OCI-LY1 (cell line): Measurements from ENCODE around the gene ZBTB20.

Experiments used
- H2AFZ ChIP-seq: fragments of 200-600 bp; sonication (generic), shearing (Covaris generic); 2 replicates; pipeline ENCODE4 v1.6.0; 2014; ENCODE audit warnings: antibody characterized with exemption, mild to moderate bottlenecking, low read length
- H3F3A ChIP-seq: fragments of 200-600 bp; sonication (generic), shearing (Covaris generic); 2 replicates; pipeline ENCODE4 v1.6.0; 2014; ENCODE audit warnings: mild to moderate bottlenecking, antibody characterized with exemption, low read length, moderate library complexity; ENCODE audit not compliant: insufficient read depth
- H3K27ac ChIP-seq: fragments of 200-600 bp; sonication (generic); 2 replicates; pipeline ENCODE4 v1.5.1; 2014; ENCODE audit warnings: low read length, mixed run types, mild to moderate bottlenecking, low read depth; ENCODE audit not compliant: poor library complexity, severe bottlenecking
- H3K27me3 ChIP-seq: fragments of 200-600 bp; sonication (generic); 2 replicates; pipeline ENCODE4 v1.6.0; 2014; ENCODE audit warnings: antibody characterized with exemption, mild to moderate bottlenecking, low read length, moderate library complexity; ENCODE audit not compliant: insufficient read depth
- H3K36me3 ChIP-seq: fragments of 200-600 bp; sonication (generic); 2 replicates; pipeline ENCODE4 v1.6.1; 2014; ENCODE audit warnings: mild to moderate bottlenecking, antibody characterized with exemption, low read length, moderate library complexity, mixed read lengths; ENCODE audit not compliant: insufficient read depth
- H3K4me1 ChIP-seq: fragments of 200-600 bp; sonication (generic); 2 replicates; pipeline ENCODE4 v1.5.1; 2014; ENCODE audit warnings: mild to moderate bottlenecking, low read length, moderate library complexity; ENCODE audit not compliant: insufficient read depth, severe bottlenecking
- H3K4me2 ChIP-seq: fragments of 200-600 bp; sonication (generic), shearing (Covaris generic); 2 replicates; pipeline ENCODE4 v1.6.1; 2014; ENCODE audit warnings: low read length
- H3K4me3 ChIP-seq: fragments of 200-600 bp; sonication (generic); 2 replicates; pipeline ENCODE4 v1.5.1; 2014; ENCODE audit warnings: low read length, low read depth, mild to moderate bottlenecking, mixed read lengths; ENCODE audit not compliant: poor library complexity, severe bottlenecking
- H3K79me2 ChIP-seq: fragments of 200-600 bp; shearing (Covaris generic); 2 replicates; pipeline ENCODE4 v1.6.1; 2016; ENCODE audit warnings: mixed run types, low read length, mixed read lengths; ENCODE audit not compliant: insufficient read depth
- H3K9ac ChIP-seq: fragments of 200-600 bp; sonication (generic), shearing (Covaris generic); 2 replicates; pipeline ENCODE4 v1.6.1; 2014; ENCODE audit warnings: mild to moderate bottlenecking, low read length, mixed read lengths
- H3K9me2 ChIP-seq: fragments of 200-600 bp; sonication (generic), shearing (Covaris generic); 2 replicates; pipeline ENCODE4 v1.6.1; 2014; ENCODE audit warnings: low read depth, mild to moderate bottlenecking, low read length, mixed read lengths
- H3K9me3 ChIP-seq: fragments of 200-600 bp; shearing (Covaris generic); 2 replicates; pipeline ENCODE4 v1.6.1; 2014; ENCODE audit warnings: low read length, mixed read lengths
- H4K20me1 ChIP-seq: fragments of 200-600 bp; sonication (generic), shearing (Covaris generic); 2 replicates; pipeline ENCODE4 v1.6.0; 2016; ENCODE audit warnings: mild to moderate bottlenecking, low read length; ENCODE audit not compliant: insufficient read depth
- CTCF ChIP-seq: fragments of 200-600 bp; sonication (generic), shearing (Covaris generic); IDR thresholded peaks from 2 replicates; pipeline ENCODE4 v1.5.1; 2017; ENCODE audit warnings: mild to moderate bottlenecking, antibody characterized with exemption, low read length, moderate library complexity, mixed read lengths
- EZH2 ChIP-seq: fragments of 200-600 bp; sonication (generic), shearing (Covaris generic); IDR thresholded peaks from 2 replicates; pipeline ENCODE4 v1.8.0; 2017; ENCODE audit warnings: borderline replicate concordance, mixed run types, mild to moderate bottlenecking, antibody characterized with exemption, low read length, moderate library complexity, mixed read lengths

ZBTB20 gene

GRCh38 chr3:114428044-114428595, 719.0 kb downstream of the ZBTB20 start:
- Histone ChIP-seq H3K4me2 (peak overlapping the region; percentile 15; the same call in 1 of the 2 replicates), H3K9me2 (no peaks in the 10 kb centered on the region), H2AFZ (no peak overlapping the region), H3K4me3 (no peak overlapping the region), H3F3A (no peaks in the 10 kb centered on the region), H3K27me3 (no peaks in the 10 kb centered on the region), H3K4me1 (peaks cover 11% of the 10 kb centered on the region), H4K20me1 (no peaks in the 10 kb centered on the region), H3K27ac (no peak overlapping the region), H3K36me3 (no peaks in the 10 kb centered on the region), H3K79me2 (no peaks in the 10 kb centered on the region), H3K9ac (no peak overlapping the region), H3K9me3 (no peaks in the 10 kb centered on the region)
- no peak for TF ChIP-seq EZH2
- no peak for TF ChIP-seq CTCF

- H3K27me3 ChIP-seq, result no peaks in the 10 kb centered on the region
- no peaks in the 10 kb centered on the region for H3K36me3 ChIP-seq
- peaks cover 11% of the 10 kb centered on the region for H3K4me1 ChIP-seq
- H3K27ac ChIP-seq, result no peak overlapping the region
- H3K4me3 ChIP-seq, result no peak overlapping the region
- no peaks in the 10 kb centered on the region for H3K79me2 ChIP-seq
- H3F3A ChIP-seq, result no peaks in the 10 kb centered on the region
- H2AFZ ChIP-seq, result no peak overlapping the region
- no peak overlapping the region; the same call in 1 of the 2 replicates for H3K4me2 ChIP-seq
- H3K9me2 ChIP-seq, result no peaks in the 10 kb centered on the region
- TF ChIP-seq CTCF, result no peak
- no peak for TF ChIP-seq EZH2
- no peaks in the 10 kb centered on the region for H3K9me3 ChIP-seq
- H4K20me1 ChIP-seq, result no peaks in the 10 kb centered on the region
- H3K9ac ChIP-seq, result no peak overlapping the region
These were observed 719.6 kb downstream of the ZBTB20 start for GRCh38 chr3:114427285-114428043.

- H3K9me2 ChIP-seq, result no peaks in the 10 kb centered on the region
- H3K9me3 ChIP-seq, result no peaks in the 10 kb centered on the region
- no peak overlapping the region for H3K4me2 ChIP-seq
- no peaks in the 10 kb centered on the region for H3K79me2 ChIP-seq
- H2AFZ ChIP-seq, result no peak overlapping the region
- TF ChIP-seq EZH2 (no peak), CTCF (no peak)
- no peak overlapping the region for H3K9ac ChIP-seq
- H3K4me1 ChIP-seq, result peaks cover 11% of the 10 kb centered on the region
- no peaks in the 10 kb centered on the region for H4K20me1 ChIP-seq
- H3K36me3 ChIP-seq, result no peaks in the 10 kb centered on the region
- H3K27ac ChIP-seq, result no peak overlapping the region
- H3K27me3 ChIP-seq, result no peaks in the 10 kb centered on the region
- H3F3A ChIP-seq, result no peaks in the 10 kb centered on the region
- no peak overlapping the region for H3K4me3 ChIP-seq
These were observed 722.8 kb downstream of the ZBTB20 start for GRCh38 chr3:114424337-114424736.
